Right lobe of liver (tissue), 4 donors: Measurements from ENCODE around the gene NUP214.

ENCODE experiments used
- POLR2A ChIP-seq: fragments of 450-650 bp; IDR thresholded peaks from one replicate; pipeline ENCODE4 v1.6.1; 2017; ENCODE audit warnings: antibody characterized with exemption, mild to moderate bottlenecking
- TF ChIP-seq, protein P1 (sequence below), 4 donors: fragments of 200-600 bp in 3 of 4; fragments of 450-650 bp in 1 of 4; IDR thresholded peaks; one replicate each; pipeline versions ENCODE4 v1.5.1 to v1.8.0; 2016 to 2022; ENCODE audit warnings: antibody characterized with exemption in 4 of 4, mild to moderate bottlenecking in 2 of 4
- donor health status: DM: no; HTN: no; CAD: no.
- donor health status: DM: no; HTN: no; CAD: no.
- donor health status: DM: no; HTN: yes; CAD: no.

DNA sequence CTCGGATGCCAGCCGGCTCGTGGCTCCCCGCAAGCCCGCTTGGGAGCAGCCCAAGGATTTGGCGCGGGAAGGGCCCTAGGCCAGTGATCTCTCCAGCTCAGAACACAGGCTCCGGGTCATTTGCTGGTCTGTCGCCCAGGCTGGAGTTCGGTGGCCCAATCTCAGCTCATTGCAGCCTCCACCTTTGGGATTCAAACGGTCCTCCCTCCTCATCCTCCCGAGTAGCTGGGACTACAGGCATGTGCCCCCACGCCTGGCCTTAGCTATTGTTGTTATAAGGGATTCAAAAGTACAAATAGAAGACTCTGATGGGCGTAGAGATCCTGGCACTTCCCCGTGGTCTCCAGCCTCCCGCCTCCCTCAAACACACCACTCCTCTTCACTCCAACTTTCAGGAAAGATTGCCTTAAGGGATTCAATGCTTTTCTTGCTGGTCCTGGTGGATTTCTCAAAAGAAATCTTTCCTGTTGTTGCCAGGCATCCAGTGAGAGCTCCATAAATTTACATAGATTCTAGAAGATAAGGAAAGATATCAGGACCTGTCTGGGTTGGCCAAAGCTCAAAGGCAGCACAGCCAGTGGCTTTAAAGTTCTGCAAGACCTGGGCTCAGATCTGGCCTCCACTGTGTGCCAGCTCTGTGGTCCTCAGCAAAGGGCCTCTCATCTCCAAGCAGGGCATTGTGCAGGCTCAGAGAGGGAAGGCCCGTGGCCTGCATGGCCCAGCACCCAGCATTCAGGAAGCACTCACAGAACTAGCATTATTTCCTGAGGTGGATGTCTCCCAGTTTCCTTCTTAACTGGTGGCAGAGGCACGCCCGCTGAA lies 28.0 kb upstream of the NUP214 start:
- TF ChIP-seq, protein P1, sequence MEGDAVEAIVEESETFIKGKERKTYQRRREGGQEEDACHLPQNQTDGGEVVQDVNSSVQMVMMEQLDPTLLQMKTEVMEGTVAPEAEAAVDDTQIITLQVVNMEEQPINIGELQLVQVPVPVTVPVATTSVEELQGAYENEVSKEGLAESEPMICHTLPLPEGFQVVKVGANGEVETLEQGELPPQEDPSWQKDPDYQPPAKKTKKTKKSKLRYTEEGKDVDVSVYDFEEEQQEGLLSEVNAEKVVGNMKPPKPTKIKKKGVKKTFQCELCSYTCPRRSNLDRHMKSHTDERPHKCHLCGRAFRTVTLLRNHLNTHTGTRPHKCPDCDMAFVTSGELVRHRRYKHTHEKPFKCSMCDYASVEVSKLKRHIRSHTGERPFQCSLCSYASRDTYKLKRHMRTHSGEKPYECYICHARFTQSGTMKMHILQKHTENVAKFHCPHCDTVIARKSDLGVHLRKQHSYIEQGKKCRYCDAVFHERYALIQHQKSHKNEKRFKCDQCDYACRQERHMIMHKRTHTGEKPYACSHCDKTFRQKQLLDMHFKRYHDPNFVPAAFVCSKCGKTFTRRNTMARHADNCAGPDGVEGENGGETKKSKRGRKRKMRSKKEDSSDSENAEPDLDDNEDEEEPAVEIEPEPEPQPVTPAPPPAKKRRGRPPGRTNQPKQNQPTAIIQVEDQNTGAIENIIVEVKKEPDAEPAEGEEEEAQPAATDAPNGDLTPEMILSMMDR (IDR thresholded peaks at IDR 0.05): no peak
- no peak for TF ChIP-seq POLR2A
